NCI-H2081 treated with DMSO at 0.1 percent for 48 hours (cell line): ENCODE results near the gene GGTLC1.
"Not testable (repeated sequence)": the region's sequence is repeated elsewhere in the genome, so short reads cannot be mapped to it uniquely, and the experiment has no call there.

ENCODE experiments used
- DNase-seq: peaks from one replicate; lab custom pipeline; 2025; lab: John Stamatoyannopoulos, UW

Gene GGTLC1

DNA sequence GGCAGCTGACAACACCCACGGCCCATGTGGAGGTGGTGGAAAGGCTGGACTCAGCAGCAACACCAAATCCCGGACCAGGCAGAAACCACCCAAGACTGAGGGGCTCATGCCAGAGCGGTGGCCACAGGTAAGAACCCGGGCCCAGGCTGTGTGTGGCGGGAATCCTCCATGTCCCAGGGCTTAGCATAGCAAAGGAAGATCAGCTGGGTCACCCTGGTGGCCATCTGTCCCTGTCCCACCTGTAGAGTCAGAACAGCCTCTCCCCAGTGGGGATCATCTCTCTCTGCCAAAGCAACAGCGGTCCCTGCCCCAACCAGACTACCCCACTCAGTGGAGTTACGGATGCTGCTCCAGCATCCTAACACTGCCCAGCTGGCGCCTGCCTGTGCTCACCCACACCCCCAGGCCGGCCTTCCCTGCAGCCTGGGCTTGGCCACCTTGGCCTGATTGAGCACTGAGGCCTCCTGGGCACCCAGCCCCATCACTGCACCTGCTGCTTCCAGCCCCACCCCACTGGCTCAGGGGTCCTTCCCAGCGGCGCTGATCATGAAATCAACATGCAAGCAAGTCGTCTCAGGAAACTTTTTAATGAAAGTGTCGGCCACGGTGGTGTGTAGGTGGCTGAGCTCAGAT, 5.5 kb upstream of the GGTLC1 start:
- not testable (repeated sequence) for DNase-seq

DNA sequence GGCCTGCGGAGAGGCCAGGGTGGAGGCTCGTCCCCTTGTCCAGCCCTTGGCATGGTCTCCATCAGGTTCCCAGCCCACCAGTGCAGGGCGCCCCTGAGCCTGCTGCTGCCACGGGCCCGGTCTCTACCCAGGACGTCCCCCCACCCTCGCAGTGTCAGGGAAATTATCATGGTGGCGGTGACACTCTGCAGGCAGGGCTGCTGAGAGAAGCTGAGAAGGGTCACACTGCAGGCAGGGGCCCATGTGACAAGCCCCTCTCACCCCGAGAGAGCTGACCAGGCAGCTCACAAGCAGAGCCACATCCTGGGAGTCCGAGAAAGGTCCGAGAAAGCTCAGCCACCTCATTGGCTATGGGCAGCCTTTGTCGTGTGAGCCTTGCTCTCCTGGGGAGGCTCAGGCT, 4.9 kb upstream of the GGTLC1 start:
- DNase-seq, result not testable (repeated sequence)

DNA sequence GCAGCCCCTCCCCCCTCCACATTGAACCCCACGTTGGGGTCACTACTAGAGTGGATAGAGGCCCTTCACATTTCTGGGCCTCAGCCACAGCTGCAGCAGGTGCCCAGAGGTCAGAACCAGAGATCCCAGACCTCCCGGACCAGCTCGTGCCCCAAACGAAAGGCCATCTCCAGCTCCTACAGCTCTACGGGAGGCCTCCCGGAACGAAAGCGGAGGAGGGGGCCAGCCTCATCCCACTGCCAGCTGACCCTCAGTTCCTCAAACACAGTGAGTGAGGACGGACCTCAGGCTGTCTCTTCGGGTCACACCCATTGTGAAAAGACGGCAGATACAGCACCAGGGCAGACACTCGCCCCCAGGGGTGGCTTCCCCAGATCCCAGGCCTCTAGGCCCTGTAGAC, 1.7 kb upstream of the GGTLC1 start:
- DNase-seq, result not testable (repeated sequence)

DNA sequence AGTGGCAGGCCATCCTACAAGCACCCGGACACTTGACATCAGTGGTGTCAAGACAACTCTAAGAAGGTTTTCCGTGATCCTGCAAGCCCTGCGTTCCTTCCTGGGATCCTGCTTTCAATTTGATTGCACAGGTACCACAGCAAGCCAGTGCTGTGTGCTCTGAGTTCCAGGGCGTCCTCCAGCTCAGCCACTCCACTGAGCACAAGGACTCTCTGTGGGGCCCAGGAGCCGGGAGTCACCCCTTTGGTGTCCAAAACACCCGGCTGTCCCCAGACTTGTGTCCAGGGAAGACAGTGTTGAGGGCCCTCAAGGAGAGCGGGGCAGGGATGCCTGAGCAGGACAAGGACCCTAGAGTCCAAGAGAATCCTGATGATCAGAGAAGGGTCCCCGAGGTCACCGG, 387 bp upstream of the GGTLC1 start:
- not testable (repeated sequence) for DNase-seq

DNA sequence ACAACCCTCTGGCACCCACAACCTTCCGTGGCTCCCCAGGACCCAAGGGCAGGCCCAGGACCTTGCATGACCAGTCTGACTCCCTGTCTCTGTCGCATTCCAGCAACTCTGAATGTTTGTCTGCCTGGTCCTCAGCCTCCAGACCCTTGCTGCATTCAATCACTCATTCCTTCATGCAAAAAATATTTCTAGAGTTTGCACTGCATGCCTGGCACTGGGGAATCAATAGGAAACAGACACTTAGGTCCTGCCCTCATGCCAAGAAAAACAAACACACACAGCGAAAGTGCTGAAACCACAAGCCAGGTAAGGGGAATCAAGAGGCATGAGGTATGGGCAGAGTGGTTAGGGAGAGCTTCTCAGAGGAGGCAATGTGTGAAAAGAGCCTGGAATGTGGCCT, 1.9 kb downstream of the GGTLC1 start:
- not testable (repeated sequence) for DNase-seq

DNA sequence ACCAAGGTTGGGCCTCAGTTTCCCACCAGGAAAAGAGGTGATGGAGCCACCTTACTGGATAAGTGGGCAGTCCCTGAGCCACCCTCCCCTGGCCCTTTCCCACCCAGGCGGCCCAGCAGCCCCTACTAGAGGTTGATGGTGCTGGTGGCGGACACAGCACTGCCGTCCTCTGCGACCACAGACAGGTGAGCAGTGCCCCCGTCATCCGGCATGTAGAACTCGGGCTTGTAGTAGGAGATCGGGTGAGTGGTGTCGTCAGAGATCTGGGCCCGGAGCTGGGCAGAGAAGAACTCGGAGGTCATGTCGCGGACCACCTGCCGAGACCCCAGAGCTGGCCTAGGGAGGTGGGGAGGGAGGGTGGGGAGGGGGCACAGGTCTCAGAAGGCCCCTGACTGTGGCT, 2.3 kb downstream of the GGTLC1 start:
- not testable (repeated sequence) for DNase-seq

DNA sequence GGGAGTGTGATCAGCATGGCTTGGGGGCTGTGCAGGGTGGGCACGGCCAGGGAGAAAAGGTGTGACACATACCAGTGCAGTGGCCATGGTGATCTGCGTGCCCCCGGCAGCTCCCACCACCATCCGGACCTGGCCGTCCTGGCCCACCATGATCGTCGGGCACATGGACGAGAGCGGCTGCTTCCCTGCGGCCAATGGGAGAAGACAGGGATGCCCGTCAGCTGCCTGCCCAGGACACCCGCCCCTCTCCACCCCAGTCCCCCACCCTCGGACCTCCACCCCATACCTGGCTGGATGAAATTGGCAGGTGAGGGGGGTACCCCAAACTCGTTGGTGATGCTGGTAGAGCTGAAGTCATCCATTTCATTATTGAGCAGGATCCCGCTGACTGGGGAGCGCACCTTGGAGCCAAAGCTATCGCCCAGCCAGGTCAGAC, 2.8 kb downstream of the GGTLC1 start:
- not testable (repeated sequence) for DNase-seq

DNA sequence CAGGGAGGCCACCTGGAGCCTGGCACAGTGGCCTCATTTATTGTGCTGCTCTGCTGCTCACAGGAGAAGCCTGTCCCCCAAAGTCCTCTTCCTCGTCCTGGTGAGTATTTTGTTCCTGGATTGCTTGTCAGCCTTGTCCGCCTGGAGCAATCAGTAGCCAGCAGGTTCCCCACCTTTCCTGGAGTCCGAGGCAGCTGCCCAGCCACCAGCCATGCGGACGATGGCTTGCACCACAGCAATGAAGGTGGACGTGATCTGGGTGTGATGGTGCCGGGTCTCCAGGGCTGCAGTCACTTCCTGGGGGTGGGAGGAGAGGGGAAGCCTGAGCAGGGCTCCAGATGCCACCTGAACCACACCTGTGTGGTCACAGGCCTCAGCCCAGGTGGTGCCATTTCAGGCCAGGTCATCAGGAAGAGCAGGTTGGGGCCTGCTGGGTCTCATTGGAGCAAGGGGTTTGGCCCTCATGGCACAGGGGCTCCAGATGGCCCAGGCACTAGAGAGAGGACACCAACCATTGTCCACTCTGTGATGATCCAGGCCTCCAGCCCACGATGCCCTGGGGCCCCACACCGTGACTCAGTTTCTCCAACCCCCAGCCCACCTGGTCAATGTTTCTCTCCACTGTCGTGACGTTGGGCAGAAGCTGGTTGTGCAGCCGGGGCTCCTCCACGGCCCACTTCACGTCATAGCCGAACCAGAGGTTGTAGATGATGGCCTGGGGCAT, 3.4 kb downstream of the GGTLC1 start:
- DNase-seq, result not testable (repeated sequence)

DNA sequence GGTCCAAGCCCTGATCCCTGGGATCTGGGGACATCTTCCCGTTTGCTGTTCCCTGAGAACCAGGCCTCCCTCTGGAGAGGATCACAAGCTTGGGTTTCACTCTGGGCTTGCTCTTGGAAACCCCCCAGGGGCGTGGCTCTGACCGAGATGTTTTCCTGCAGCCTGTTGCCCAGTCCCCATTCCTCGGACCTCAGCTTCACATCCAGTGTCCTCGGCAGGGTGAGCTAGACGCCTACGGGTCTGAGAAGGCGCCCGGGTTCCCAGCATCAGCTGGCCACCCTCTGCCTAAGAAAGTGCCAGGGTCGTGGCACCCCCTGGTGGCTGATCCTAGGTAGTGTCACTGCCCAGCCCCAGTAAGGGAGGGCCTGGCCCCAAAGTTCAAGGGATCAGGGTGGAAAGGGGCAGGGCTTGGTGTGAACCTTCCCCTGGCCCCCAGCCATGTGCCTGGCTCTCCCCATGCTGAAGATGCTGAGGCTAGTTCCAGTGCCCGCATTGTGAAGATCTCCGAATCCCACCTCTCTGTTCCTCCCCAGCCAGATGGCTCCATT, 4.0 kb downstream of the GGTLC1 start:
- not testable (repeated sequence) for DNase-seq

DNA sequence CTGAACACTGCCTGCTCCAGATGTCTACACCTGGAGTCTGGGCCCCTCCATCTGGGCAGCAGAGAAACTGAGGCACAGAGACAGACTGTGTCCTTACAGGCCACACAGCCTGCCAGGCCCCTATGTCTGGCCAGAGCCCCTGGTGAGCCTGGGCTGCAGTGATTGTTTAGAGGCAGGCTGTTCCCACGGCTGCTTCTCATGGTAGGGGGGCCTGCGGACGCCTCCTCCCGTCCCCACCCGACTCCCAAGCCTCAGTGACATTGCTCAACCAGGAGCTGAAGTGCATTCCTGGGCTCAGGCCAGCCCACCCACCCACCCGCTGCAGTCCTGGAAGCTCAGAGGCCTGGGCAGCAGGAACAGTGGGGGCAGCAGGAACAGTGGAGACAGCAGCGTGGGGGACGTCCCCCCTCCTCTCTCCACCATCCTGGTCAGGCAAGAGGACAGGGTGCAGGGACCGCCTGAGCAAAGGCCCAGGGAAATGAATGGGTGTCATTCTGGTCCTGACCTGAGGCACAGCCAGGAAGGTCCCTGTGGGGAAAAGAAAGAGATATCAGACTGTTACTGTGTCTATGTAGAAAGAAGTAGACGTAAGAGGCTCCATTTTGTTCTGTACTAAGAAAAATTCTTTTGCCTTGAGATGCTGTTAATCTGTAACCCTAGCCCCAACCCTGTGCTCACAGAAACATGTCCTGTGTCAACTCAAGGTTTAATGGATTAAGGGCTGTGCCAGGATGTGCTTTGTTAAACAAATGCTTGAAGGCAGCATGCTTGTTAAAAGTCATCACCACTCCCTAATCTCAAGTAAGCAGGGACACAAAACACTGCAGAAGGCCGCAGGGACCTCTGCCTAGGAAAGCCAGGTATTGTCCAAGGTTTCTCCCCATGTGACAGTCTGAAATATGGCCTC, 6.2 kb downstream of the GGTLC1 start:
- DNase-seq, result not testable (repeated sequence)

DNA sequence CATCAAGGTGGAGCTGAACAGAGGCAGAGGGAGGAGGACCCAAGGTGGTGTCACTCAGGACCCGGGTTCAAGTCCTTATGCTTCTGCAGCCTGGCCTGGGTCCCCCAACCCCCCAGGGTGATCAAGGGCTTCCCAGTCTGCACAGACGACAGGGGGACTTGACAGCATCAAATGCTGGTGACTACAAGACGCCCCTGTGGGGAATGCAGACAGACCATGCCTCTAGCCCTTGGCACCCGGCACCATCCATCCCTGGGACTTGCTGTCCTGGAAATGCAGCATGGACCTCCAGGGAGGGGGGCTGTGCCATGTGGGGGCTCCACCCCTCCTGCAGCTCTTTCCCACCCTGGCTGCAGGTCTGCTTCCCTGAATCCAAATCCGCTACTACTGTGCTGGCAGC, 7.1 kb downstream of the GGTLC1 start:
- DNase-seq, result not testable (repeated sequence)

DNA sequence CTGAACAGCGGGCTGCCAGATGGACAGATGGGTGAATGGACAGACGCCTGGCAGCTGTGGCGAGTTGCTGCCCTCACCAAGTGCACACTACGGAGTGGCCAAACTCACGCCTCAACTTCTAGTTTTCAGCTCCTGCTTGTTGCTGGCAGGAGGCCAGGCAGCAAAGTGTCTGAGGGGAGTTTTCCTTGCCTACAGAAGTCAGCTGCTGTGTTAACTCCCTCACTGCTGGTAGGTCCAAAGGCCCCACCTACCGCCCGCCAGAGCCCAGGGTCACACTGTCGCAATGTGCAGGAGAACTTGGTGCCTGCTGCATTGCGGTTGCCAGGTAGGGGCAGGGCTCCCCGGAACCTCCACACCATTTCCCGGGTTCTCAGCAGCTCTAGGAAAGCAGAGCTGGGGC, 7.6 kb downstream of the GGTLC1 start:
- not testable (repeated sequence) for DNase-seq

DNA sequence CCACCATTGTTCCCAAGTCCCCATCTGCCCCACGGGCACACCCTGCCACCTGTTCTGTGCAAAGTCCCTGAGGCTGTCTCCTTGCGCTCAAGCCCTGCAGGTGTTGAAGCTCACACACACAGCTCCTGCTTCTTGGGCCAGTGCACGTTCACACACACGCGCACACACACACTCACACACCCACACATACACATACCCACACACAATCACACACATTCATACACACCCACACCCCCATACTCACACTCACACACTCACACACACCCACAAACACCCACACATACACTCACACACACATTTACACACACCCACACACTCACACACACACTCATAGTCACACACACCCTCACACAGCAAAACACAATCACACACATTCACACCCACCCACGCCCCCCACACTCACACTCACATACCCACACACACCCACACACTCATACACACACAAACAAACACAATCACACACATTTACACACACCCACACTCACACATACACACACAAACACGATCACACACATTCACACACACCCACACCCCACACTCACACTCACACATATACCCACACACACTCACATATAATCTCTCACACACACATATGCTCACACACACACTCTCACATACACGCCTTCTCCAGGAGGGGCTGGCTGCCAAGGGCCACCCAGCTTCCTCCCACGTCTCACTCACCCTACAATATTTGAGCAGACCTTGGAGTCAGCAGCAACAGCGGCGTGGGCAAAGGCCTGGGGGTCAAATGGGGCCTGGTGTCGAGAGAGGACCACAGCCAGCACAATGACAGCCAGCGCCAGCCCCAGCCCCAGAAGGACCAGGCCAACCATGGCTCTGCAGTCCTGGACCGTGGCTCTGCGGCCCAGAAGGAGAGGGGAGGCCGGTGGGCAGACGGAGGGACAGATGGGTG, 8.4 kb downstream of the GGTLC1 start:
- DNase-seq, result not testable (repeated sequence)

DNA sequence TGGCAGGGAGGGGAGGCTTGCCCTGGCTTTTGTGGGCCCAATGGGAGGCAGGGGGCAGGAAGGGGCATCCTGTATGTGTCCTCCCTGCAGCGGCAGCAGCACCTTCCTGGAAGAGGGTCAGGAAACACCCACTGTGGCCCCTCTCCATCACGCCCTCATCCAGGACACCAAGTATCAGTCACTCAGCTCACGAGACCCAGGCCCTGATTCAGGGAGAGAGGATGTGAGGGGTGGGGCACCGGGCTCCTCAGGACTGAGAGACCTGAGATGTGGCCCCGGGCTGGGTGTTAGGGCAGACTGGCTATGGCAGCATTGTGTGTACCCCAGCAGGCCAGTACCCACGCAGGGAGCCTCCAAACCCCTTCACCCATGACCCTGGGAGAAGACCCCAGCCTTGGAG, 9.2 kb downstream of the GGTLC1 start:
- not testable (repeated sequence) for DNase-seq

DNA sequence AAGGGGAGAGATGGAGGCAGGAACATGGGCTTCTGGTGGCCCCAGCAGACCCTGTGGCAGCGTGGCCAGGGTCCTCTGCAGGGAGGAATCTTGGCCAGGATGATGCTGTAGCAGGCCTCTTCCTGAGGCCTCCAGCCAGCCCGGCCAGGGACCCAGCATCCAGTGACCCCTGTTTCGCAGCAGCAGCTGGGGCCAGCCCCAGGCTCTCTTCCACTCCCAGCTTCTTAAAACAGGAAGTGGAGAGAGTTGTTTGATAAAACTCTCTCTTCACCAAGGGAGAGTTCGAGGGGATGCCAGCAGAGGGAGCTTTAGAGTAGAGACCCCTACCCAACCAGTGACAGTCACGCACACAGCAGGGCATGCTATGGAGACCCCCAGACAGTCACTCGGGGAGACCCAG, 10.1 kb downstream of the GGTLC1 start:
- DNase-seq, result not testable (repeated sequence)

DNA sequence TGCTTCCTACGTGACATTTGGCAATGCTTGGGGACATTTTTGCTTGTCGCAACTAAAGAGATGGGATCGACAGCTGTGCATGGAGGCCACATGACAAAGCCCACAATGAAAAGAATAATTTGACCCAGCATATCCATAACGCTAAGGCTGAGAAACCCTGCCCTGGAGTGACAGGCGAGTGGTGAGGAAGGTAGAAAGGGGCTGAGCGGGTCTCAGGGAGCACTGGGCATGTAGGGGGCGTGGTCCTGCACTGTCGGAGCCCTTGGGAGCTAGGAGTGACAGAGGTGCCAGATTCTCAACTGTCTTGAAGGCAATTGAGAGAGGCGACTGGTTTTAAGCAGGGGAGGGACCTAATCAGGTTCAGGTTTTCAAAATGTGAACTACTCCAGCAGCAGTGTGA, 13.6 kb downstream of the GGTLC1 start:
- DNase-seq, result no peak

DNA sequence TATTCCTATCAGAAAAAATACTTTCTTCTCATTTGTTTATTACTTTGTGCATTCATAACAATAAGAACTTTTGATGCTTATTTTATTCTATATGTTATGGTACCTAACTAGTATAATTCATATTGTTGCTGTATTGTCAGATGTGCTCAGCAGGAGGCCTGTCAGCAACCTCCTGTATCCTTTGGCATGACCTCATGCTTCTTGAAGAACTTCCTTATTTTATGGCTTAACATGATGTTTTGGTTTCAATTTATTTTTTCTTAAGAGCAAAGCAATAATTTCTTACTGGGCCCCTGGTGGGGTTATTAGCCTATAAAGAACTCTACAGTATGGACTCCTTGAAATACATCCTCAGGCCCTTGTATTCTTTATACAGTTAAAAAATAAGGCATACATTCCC, 17.3 kb downstream of the GGTLC1 start:
- no peak for DNase-seq

DNA sequence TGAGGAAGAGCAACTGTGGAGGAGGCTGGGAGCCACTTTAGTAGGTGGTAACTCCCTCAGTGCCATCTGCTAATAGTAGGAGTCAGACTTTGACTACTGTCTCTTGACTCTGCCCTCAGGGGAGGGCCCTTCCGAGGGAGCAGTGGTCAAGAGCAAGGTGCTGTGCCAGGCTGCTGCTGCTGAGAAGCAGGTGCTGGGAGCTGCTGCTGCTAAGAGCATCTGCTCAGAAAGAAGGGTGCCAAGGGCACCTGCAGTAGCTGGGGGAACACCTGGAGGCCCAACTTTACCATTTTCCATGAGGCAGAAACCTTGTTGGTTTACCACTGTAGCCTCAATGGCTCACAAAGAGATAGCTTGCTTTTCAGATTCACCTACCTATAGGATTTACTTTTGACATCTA, 18.5 kb downstream of the GGTLC1 start:
- DNase-seq, result no peak

DNA sequence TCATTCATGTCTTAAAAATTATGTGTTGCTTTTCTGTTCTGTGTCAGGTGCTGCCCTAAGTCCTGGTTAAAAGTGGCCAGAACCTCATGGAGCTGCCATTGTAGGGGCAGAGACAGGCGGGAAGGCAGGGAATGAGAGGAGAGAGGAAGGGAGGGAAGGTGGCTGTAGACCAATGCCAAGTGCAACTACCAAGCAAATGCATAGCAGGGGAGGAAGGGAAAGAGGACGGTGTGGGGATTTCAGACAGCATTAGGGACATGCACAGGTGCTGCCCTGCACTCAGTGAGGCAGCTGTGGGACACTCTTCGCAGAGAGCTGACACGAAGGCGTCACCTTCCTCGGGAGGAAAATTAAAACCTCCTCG, 21.0 kb downstream of the GGTLC1 start:
- DNase-seq, result no peak

DNA sequence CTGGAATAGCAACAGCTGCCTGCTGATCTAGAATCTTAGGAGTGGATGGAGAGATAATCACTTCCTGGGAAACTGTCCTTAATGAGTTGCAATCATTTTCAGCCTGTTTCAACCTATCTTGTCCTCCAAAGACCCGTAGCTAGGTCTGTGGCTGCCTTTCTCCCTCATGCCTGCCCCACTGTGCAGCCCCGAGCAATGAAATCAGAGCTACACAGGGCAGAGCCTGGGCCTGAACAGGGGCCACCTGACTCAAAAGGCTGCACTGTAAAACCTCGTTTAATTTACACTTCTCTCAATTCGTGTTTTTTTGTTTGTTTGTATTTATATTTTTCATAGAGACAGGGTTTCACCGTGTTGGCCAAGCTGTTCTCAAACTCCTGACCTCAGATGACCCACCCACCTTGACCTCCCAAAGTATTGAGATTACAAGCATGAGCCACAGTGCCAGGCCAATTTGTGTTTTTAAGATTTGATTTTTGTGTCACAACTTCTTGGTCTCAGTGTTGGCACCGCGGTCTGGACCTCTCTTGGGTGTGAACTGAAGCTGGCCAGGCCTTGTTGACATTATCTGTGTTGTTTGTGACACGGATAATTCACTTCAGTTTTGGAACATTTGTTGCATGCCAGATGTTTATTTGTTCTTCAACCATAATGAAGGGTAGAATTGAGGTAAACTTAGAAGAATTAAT, 21.5 kb downstream of the GGTLC1 start:
- DNase-seq, result no peak

DNA sequence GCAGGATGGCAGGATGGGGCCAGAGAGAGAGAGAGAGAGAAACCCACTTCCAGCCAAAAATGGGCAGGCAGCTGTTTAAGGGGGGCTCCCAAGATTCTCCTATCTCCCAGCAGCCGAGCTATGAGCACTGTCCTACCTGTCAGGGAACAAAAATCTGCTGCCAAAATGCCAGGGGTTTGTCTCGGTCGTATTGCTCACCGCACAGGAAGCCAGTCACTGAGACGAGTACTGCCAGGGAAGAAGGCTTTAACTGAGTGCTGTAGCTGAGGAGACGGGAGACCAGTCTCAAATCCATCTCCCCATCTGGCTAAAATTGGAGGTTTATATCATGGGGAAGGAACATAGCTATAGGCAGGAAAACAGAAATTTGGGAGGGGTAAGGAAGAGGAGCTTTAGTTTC, 22.3 kb downstream of the GGTLC1 start:
- no peak for DNase-seq
